HepG2 (cell line): ENCODE results near the gene CHST3. TPM values are rescaled to one million over a fixed set of nuclear protein-coding genes. Genes with fewer than 3 reads are reported as not detected.

Experiments used
- ATAC-seq: fragments of 200-7000 bp; cut with Tn5 transposase; 3 replicates; pipeline ENCODE4 v1.9.1; 2020; ENCODE audit warnings: mild to moderate bottlenecking, moderate library complexity
- BruUV-seq: library from RNA; stranded (reverse); fragments of 400-500 nt; replicated peaks from 2 replicates; lab custom pipeline; 2021; lab: Mats Ljungman, UMichigan
- CTCF ChIA-PET: fragments of 300-600 bp; formaldehyde crosslinking; extraction: SDS; loops from one replicate; lab custom pipeline; 2021; ENCODE audit warnings: low total read pairs, inconsistent platforms, low intra/inter-chr PET ratio; lab: Yijun Ruan, JAX
- POLR2A ChIA-PET: fragments of 350-600 bp; sonication (Branson Sonifier 250); formaldehyde crosslinking; loops from one replicate; lab custom pipeline; 2020; ENCODE audit warnings: antibody characterized with exemption, inconsistent platforms; lab: Yijun Ruan, JAX
- DNase-seq: peaks from one replicate; pipeline ENCODE4 v3.0.0-alpha.2; 2015; ENCODE audit warnings: low spot score
- FAIRE-seq: peaks from 3 replicates; lab custom pipeline; 2011; peaks lifted over from hg19 to GRCh38; lab: Jason Lieb, UNC
- H2AFZ ChIP-seq: one replicate; pipeline ENCODE4 v1.6.1; 2011; ENCODE audit warnings: low read length, inconsistent platforms
- H3K27ac ChIP-seq: fragments of 300-600 bp; 3 replicates; pipeline ENCODE4 v1.8.0; 2011; ENCODE audit warnings: mixed run types, mild to moderate bottlenecking, mixed read lengths, low read length, inconsistent platforms; ENCODE audit not compliant: insufficient read depth; ENCODE audit errors: extremely low read length
- H3K27me3 ChIP-seq, 2 experiments: fragments of 200-600 bp in 1 of 2; 2 replicates in 1 of 2; 3 replicates in 1 of 2; pipeline versions ENCODE4 v1.6.0 to v1.8.0; 2011; ENCODE audit warnings: low read length in 2 of 2, mild to moderate bottlenecking in 2 of 2, moderate library complexity in 2 of 2, inconsistent platforms in 1 of 2; ENCODE audit not compliant: insufficient read depth in 2 of 2, control insufficient read depth in 1 of 2
- H3K36me3 ChIP-seq, 2 experiments: fragments of 200-600 bp in 1 of 2; replicated peaks in 1 of 2; 2 replicates in 1 of 2; 3 replicates in 1 of 2; pipeline versions ENCODE4 v1.5.1 to v1.8.0; 2011; ENCODE audit warnings: low read length in 2 of 2, inconsistent platforms in 1 of 2; ENCODE audit not compliant: insufficient read depth in 2 of 2, control insufficient read depth in 1 of 2
- H3K4me1 ChIP-seq: 2 replicates; pipeline ENCODE4 v1.5.1; 2012; ENCODE audit warnings: low read length, inconsistent platforms; ENCODE audit not compliant: insufficient read depth
- H3K4me2 ChIP-seq: 2 replicates; pipeline ENCODE4 v1.6.0; 2011; ENCODE audit warnings: low read depth, low read length, inconsistent platforms
- H3K4me3 ChIP-seq, 3 experiments: fragments of 200-600 bp in 1 of 3; sonication (generic), shearing (Covaris generic) in 1 of 3; replicated peaks in 1 of 3; 2 replicates each; pipeline ENCODE4 v1.5.1; 2011 to 2016; ENCODE audit warnings: low read length in 3 of 3, inconsistent platforms in 2 of 3, low read depth in 2 of 3, mild to moderate bottlenecking in 2 of 3, control low read depth in 1 of 3, mixed read lengths in 1 of 3; ENCODE audit not compliant: insufficient read depth in 1 of 3
- H3K79me2 ChIP-seq: one replicate; pipeline ENCODE4 v1.6.1; 2011; ENCODE audit warnings: low read length, inconsistent platforms; ENCODE audit not compliant: insufficient read depth
- H3K9ac ChIP-seq: 2 replicates; pipeline ENCODE4 v1.6.0; 2011; ENCODE audit warnings: mild to moderate bottlenecking, low read depth, low read length, inconsistent platforms; ENCODE audit not compliant: insufficient read depth
- H3K9me3 ChIP-seq: 2 replicates; pipeline ENCODE4 v1.5.1; 2012; ENCODE audit warnings: mild to moderate bottlenecking, low read length
- H4K20me1 ChIP-seq: 2 replicates; pipeline ENCODE4 v1.6.0; 2011; ENCODE audit warnings: inconsistent platforms, mild to moderate bottlenecking, low read length, moderate library complexity; ENCODE audit not compliant: insufficient read depth
- GABPB1 ChIP-seq: IDR thresholded peaks from 2 replicates; pipeline ENCODE4 v1.6.1; 2016; ENCODE audit warnings: mild to moderate bottlenecking, missing genetic modification reagents, moderate library complexity, missing compliant biosample characterization
- TIGD3 ChIP-seq: sonication (generic); formaldehyde crosslinking; IDR thresholded peaks from 2 replicates; pipeline ENCODE4 v1.5.1; 2020; ENCODE audit warnings: mild to moderate bottlenecking, missing genetic modification reagents, borderline replicate concordance
- ZFP36L2 ChIP-seq: sonication (generic); formaldehyde crosslinking; IDR thresholded peaks from 2 replicates; pipeline ENCODE4 v1.4.0; 2020; ENCODE audit warnings: missing genetic modification reagents
- WGBS: methylation state at CpG from one replicate; pipeline ENCODE4 v1.1.6; 2017; ENCODE audit warnings: low lambda C conversion rate; 5-methylcytosine and 5-hydroxymethylcytosine counted together
- in situ Hi-C: cut with HindIII; loops from 2 replicates; pipeline ENCODE4 v1.10.0; 2017; ENCODE audit warnings: low pct_unique_long_range_greater_than_20kb; ENCODE audit not compliant: extremely low pct_ligation_motif_present
- intact Hi-C: fragments of 100-400 bp; cut with micrococcal nuclease; formaldehyde crosslinking; loops from one replicate; pipeline ENCODE4 v1.10.0; 2022; ENCODE audit not compliant: unreplicated experiment
- polyA plus RNA-seq, 8 experiments: library from polyadenylated mRNA; depleted of rRNA in 3 of 8; stranded (reverse) in 7 of 8; unstranded in 1 of 8; fragments of >200 nt; fragmentation: Illumina TruSeq in 4 of 8; extraction: Trizol in 4 of 8; gene quantifications; 2 replicates each; pipeline versions ENCODE4 v1.2.1 to v1.2.3, GENCODE V29; 2011 to 2016; ENCODE audit warnings: low read depth in 4 of 8, missing spikeins in 1 of 8, mixed read lengths in 1 of 8; ENCODE audit not compliant: insufficient read depth in 1 of 8
- total RNA-seq, 5 experiments: library from RNA; depleted of rRNA; stranded (reverse); fragments of >200 nt; fragmentation: Illumina TruSeq; extraction: Trizol; gene quantifications; 2 replicates each; pipeline ENCODE4 v1.2.3, GENCODE V29; 2016; ENCODE audit warnings: low read depth in 1 of 5

CHST3 gene
- total and polyA plus RNA-seq, 2 of the 13 experiments (the other 11 are each of a cell fraction or from before 2014, with no cell fraction given): 7.2 to 18.7 TPM

- TF ChIP-seq TIGD3 (CRISPR knock-in tag) (no peak), ZFP36L2 (CRISPR knock-in tag) (no peak)
Measured at GRCh38 chr10:72058347-72058898, 94.2 kb downstream of the CHST3 start (continued).

GRCh38 chr10:72058989-72059842, 95.0 kb downstream of the CHST3 start:
- H3K9ac ChIP-seq: no peak overlapping the region
- peaks cover 79% of the 10 kb centered on the region for H3K4me1 ChIP-seq
- H3K9me3 ChIP-seq: no peaks in the 10 kb centered on the region
- H3K4me3 ChIP-seq: no peak overlapping the region
- no peak overlapping the region for H2AFZ ChIP-seq
- no peaks in the 10 kb centered on the region for H3K27me3 ChIP-seq
- H4K20me1 ChIP-seq: no peaks in the 10 kb centered on the region
- ATAC-seq (no peak), DNase-seq (no peak), FAIRE-seq (no peak)
- WGBS: 76% methylated on average over 20 of the region's 21 CpGs
- ChIA-PET CTCF (no interaction called here), POLR2A (interaction anchor here (1.6 kb wide), 1 partner anchor 110 kb away, joined by 3 read pairs; no protein-coding TSS in a partner anchor)
- H3K4me2 ChIP-seq: no peak overlapping the region
- H3K27ac ChIP-seq: no peak overlapping the region
- no peaks in the 10 kb centered on the region for H3K79me2 ChIP-seq
- no peaks in the 10 kb centered on the region for H3K36me3 ChIP-seq
- TF ChIP-seq GABPB1 (CRISPR knock-in tag): no peak
- BruUV-seq: no TSS peak
- intact Hi-C loops (no loop called here), in situ Hi-C loops (no loop called here)
